G401 (cell line): ENCODE data around the gene PLA2G3. TPM values are rescaled to one million over a fixed set of nuclear protein-coding genes. Genes with fewer than 3 reads are reported as not detected.

Experiments
- DNase-seq: peaks from one replicate; pipeline ENCODE4 v3.0.0-alpha.2; 2015; ENCODE audit warnings: low spot score
- in situ Hi-C: cut with HindIII; loops from 2 replicates; pipeline ENCODE4 v1.10.0; 2016; ENCODE audit warnings: low sequenced_read_pairs, mixed read lengths
- total RNA-seq: library from RNA; depleted of rRNA; stranded (reverse); fragments of >200 nt; shearing (Covaris generic); gene quantifications from 2 replicates; pipeline ENCODE4 v1.2.3, GENCODE V29; 2014

PLA2G3 gene
- total RNA-seq, 1 experiment from 2014 or later, result 4.9 TPM

DNA sequence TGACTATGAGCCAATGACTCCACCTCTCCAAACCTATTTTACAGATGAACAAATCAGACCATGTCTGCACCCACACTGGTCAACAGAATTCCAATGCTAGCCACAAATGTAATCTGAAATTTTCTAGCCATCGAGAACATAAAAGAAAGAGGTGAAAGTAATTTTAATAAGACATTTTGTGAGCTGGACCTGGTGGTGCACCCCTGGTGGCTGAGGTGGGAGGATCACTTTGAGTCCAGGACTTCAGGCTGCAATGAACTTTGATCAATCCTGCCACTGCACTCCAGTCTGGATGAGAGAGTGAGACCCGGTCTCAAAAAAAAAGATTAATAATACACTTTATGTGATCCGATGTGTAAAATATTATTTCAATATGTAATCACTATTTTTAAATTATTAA is 10.3 kb upstream of the PLA2G3 start:
- in situ Hi-C loops, result no loop called here
- no peak for DNase-seq

DNA sequence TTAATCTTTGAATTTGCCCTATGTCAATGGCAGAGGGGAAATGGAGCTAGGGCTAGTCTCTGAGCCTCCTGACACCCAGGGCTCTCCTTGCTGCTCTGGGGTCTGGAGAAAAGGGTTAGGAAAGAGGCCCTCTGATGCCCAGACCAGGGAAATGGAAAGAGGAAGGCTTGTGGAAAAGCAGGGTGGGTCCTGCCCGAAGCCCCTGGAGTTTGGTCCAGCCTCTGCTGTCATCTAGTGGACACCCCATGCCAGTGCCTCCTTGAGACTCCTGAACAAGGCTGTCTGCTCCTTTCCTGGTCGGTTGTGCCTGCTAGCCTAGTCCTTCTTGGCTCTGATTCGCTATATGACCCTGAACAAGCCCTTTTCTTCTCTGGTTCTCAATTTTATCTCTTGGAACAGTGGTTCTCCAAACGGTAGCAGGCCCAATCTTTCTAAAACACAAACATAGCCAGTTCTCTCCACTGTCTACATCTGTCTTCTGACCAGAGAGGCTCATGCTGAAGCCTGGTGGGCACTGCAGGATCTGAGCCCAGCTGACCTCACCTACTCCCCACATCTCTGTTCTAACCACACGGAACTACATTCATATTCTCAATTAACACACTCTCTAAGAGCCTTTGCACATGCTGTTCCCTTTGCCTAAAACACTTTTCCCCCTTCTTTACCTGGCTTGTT is 8.8 kb upstream of the PLA2G3 start:
- in situ Hi-C loops, result no loop called here
- DNase-seq, result peak; percentile 86

DNA sequence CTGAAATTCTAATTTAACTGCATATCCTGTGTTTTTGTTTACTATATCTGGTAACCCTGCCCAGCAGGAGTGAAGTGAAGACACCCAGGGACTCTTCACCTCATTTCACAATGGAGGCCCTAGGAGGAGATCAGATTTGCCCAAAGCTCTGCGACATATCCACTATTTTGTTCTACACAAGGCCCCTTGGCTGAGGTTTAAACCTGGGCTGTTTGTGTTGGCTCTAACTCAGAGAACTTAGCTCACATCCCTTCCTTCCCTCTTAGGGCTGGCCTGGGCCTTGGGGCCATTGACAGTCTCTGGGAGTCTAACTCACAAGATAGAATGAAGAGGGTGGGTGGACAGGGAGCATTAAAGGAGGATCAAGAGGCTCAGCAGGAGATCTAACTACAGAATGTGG is 8.2 kb upstream of the PLA2G3 start:
- in situ Hi-C loops, result no loop called here
- DNase-seq, result no peak

DNA sequence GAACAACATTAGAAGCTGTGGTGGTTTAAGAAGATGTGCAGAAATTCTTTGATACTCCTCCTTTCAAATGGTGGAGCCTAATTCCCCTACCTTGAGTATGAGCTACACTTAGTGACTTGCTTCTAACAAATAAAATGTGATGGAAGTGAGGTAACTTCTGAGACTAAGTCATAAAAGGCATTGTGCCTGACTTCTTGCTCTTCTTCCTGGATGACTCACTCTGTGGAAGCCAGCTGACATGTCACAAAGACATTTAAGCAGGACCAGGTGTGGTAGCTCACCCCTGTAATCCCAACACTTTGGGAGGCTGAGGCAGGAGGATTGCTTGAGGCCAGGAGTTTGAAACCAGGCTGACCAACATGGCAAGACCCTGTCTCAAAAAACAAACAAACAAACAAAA is 3.9 kb upstream of the PLA2G3 start:
- in situ Hi-C loops, result no loop called here
- no peak for DNase-seq

DNA sequence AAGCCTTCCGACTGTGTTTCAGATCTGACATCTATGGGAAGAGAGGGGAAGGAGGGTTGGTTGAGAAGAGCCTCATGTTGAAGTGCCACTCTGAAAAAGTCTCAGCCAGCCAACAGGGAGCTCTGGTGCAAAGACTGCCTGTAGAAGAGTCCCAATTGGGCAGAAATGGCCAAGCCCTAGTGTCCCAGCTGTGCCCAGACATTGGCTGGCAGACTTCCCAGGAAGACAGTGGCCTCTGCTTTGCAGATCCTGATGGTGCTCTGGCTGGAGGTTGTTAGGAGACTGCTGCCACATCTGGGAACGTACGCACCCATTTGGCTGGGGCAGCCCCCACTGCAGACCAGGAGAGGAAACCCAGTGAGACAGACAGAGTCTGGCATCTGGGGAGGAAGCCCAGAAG is 3.2 kb upstream of the PLA2G3 start:
- in situ Hi-C loops, result no loop called here
- DNase-seq, result no peak

DNA sequence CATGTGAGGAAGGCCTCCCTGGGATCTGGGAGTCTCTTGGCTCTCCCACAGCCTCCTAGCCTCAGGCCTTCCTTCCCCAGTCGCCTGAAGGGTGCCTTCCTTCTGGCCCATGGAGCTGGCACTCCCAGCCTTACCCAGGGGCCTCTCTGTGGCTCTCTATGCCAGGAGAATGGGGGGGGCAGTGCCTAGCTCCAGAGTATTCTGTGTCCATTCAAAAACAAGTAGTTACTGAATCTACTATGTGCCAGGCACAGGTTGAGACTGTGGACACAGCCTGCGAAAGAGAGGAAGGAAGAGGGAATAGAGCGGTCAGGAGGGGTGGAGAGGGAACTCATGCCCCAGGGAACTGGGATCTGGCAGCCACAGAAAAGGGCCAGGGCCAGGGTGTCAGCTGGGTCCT is 2.7 kb upstream of the PLA2G3 start:
- in situ Hi-C loops, result no loop called here
- no peak for DNase-seq

DNA sequence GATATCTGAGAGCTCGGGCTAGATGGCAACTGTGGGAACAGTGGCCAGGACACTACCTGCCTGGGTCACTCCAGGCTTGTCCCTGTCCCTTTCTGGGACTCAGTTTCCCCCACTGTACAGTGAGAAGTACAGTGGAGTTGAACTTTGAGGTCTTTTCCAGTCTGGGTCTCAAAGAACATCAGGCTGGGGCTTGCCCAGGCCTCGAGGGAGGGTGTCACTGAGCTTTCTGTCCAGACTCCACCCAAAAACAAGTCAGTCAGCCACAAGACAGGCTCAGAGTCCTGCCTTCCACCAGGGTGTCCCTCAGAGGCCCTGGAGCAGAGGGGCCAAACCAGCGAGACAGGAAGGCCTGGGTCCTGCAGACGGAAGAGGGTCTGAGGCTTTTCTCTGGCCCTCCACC is 2.0 kb upstream of the PLA2G3 start:
- DNase-seq, result no peak
- in situ Hi-C loops, result no loop called here

DNA sequence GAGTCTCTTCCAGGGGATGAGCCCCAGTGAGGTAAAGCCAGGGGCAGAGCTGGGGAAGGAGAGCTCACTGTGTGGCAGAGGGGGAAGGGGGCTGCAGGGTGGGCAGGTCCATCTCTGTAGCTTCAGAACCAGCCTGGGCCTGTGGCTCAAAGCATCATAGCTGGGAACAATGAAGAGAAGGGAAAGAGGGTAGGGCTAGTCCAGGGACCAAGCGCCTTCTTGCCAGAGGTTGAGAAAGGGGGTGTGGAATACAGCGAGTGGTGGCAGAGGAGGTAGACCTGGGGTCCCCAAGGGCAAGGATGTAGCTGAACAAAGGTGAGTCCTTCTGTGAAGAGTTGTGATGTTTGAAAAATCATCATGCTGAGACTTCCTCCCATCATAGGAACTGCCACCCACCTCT is 1.2 kb upstream of the PLA2G3 start:
- DNase-seq, result no peak
- in situ Hi-C loops, result no loop called here

DNA sequence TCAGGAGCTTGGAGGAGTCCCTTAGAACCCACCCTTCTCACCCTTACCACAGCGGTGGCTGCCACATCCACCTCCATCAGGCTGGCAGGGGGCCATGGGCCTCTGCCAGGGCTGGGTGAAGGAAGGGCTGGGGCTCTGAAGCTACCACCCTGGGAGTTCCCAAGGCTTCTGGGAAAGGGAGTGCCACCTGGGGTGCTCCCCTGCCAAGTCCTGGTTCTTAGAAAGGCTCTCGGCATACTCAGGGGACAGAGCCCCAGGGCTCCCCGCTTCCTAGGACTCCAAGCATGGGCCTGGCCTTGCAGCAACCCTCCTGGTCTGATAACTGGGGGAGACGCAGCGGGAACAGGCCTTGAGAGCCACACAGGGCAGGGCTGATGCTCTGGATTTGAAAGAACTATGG is 438 bp upstream of the PLA2G3 start:
- no peak for DNase-seq
- in situ Hi-C loops, result no loop called here

DNA sequence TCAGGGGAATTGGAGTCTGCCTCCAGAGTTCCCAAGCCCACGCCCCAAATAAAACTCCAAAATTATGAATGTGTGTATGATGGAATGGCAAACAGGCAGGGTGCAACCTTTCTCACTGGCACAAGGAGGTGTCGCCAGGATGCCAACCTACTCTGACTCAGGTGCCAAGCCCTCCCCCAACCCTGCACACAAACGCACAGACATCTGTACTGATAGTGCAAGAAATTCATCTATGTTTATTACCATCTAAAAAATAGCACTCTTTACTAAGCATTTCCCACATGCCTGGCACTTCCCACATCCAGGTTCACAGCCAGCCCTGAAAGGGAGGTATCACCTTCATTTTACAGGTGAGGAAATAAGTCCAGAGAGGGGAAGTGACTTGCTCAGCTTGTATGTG is 1.2 kb downstream of the PLA2G3 start:
- DNase-seq, result no peak
- in situ Hi-C loops, result no loop called here

DNA sequence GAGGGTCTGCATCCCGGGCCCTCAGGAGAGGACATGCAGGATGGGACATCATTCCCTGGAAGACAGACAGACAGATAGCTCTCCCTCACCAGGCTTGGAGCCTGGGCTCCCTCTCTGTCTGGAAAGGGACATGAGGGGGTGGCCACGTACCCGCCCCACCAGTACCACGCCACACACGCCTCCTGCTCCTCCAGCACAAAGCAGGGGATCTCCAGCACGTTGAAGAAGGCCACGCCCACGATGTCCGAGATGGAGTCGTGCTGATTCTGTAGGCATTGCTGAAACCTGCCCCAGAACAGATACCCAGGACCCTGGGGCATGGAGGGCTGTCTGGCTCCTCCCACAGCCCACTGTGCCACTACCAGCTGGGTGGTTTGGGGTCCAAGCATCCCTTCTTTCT is 2.2 kb downstream of the PLA2G3 start:
- no peak for DNase-seq
- in situ Hi-C loops, result no loop called here

DNA sequence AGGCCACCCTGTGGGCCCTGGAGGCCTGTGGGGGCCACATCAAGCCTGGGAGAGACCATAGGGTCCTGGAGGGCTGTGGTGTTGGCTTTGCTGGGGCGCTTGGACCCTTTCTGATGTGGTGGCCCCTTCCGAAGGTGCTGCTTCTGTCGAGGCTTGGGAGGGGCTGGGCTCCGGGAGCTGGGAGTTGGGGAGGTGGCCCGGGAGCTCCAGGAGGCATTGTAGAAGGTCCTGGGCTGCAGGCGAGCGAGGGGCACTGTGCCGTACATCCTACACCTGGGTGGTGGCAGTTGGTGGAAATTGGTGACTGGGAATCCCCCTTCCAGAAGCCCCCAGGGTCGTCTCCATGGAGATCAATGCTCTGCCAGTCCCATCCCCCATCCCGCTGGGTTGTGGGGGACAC is 2.6 kb downstream of the PLA2G3 start:
- in situ Hi-C loops, result no loop called here
- no peak for DNase-seq

DNA sequence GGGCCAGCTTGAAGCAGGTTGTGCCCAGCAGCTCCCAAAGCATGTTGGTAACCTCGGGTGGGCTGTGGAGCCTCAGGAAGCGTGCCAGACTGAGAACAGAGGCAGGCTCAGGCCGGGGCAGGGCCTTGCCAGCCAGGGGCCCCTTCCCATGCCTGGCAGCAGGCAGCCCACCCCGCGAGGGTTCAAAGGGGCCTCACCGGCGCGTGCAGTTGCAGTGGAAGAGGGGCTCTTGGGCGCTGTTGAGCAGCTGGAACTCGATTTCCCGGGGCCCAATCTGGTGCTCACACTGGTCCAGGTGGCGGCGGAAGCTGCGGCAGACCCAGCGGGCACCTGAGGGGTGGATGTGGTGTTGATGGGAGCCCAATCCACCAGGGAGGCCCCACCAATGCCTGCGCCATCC is 3.6 kb downstream of the PLA2G3 start:
- no peak for DNase-seq
- in situ Hi-C loops, result no loop called here

DNA sequence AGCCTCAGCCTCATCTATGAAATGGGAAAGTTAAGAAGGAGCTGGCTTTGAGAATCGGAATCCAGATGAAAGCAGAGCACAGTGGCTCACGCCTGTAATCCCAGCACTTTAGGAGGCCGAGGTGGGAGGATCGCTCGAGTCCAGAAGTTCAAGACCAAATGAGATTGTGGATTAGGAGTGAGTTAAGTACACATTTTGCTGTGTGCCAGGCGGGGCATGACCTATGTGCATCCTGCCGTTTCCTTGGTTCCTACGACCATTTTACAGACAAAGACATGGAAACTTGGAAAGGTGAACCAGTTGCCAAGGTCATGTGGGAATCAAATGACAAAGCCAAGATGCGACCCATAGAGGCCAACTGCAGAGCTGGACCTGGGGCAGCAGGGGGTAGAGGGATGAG is 4.2 kb downstream of the PLA2G3 start:
- in situ Hi-C loops, result no loop called here
- DNase-seq, result no peak

DNA sequence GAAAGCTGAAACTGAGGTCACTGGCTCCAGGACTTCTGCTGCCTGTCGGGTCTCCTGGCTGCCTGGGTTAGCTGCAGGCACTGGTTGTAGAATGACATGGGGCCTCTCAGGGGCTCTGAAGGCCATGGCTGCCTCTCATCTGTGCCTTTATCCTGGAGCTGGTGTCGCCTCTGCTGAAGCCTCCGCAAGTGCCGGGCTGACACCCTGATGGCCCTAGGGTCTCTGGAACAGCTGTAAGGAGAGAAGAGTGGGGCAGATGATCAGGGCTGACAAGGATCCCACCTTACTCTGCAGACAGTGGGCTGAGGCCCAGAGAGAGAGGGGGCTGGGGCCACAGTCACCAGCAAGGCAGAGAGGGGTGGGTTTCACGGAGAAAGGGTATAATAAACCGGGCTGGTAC is 4.6 kb downstream of the PLA2G3 start:
- in situ Hi-C loops, result no loop called here
- DNase-seq, result no peak

DNA sequence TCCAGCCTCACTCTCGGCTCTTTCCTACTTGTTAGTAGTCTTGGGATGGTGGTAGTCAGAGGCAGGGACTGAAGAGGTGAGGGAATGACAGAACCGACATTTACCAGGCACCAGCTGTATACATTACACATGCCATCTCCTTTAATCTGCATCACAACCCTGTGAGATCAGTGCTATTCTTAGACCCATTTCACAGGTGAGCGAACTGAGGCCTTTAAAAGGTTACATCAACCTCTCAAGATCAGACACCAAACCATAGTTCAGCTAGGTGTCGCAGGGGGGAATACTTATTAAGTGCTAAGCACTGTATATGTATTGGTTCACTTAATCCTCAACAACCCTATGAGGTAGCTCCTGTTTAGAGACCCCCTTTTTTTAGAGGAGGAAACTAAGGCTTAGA is 5.6 kb downstream of the PLA2G3 start:
- in situ Hi-C loops, result no loop called here
- DNase-seq, result no peak

DNA sequence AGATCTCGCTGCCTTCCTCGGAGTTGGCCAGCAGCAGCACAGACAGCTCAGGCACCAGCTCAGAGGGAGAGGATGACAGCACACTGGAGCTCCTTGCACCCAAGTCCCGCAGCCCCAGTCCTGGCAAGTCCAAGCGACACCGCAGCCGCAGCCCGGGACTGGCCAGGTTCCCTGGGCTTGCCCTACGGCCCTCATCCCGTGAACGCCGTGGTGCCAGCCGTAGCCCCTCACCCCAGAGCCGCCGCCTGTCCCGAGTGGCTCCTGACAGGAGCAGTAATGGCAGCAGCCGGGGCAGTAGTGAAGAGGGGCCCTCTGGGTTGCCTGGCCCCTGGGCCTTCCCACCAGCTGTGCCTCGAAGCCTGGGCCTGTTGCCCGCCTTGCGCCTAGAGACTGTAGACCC is 6.4 kb downstream of the PLA2G3 start:
- in situ Hi-C loops, result no loop called here
- no peak for DNase-seq

DNA sequence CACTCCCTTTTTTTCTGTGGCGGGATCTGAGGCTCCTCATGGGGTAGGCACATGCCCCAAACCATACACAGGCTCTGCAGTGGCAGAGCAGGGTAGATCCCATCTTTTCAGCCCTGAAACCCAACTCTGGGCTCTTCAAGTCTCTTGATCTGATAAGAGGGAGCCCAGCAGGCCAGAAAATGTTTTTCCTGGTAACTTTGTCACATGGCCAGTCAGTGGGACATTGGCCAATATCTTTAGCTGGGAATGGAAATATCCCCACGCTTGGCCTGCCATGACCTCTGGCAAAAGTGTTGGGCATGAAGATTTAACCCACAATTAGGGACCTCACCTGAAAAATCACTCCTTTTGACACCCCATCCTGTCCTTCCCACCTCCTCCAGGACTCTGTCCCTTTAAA is 9.4 kb downstream of the PLA2G3 start:
- DNase-seq, result no peak
- in situ Hi-C loops, result no loop called here

DNA sequence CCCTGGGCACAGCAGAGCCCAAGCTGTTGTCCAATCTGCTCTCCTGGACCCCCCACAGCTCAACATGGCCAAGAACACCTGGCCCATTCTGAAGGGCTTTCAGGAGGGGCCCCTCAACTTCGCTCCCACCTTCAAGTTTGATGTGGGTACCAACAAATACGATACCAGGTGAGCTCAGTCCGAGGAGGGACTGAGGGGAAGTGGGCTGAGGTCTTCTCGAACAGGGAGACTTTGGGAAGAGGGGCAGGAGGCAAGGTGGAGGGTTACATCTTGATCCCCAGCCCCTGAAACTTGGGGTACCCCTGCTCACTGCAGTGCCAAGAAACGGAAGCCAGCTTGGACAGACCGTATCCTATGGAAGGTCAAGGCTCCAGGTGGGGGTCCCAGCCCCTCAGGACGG is 12.2 kb downstream of the PLA2G3 start:
- in situ Hi-C loops, result no loop called here
- DNase-seq, result peak; percentile 52

DNA sequence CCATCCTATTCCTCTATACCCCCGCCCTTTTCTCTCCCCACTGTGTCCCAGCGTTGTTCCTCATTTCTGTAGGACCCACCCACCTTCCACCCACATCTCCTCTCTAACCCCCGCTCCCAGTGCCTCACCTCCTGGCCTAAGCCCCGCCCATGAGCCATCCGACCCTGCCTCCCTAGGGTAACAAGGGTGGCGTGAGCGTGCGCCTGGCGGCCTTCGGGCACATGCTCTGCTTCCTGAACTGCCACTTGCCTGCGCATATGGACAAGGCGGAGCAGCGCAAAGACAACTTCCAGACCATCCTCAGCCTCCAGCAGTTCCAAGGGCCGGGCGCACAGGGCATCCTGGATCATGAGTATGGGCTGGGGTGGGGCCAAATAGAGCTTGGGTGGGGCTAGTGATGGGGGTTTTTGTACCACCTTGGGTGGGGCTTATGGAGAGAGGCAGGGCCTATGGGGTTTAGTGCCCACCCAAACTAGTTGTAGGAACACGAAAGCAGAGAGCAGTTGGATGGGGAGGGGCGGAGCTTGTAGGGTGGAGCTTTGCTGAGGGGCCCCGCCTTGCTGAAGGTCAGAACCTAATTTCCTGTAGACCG is 13.0 kb downstream of the PLA2G3 start:
- in situ Hi-C loops, result no loop called here

DNA sequence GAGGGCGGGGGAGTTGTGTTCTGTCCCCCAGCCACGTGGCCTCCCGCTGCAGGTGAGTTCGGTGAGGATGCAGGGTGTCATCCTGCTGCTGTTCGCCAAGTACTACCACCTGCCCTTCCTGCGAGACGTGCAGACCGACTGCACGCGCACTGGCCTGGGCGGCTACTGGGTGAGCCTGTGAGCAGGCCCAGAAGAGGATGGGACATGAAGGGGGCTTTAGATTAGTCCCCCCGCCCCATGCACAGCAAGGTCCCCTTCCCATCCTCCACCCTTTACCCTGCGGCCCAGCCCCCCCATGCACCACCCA is 13.5 kb downstream of the PLA2G3 start:
- no peak for DNase-seq
- in situ Hi-C loops, result no loop called here

More for the DNA sequence above, 13.0 kb downstream of the PLA2G3 start:
- DNase-seq, result no peak
